Fibroblast of pulmonary artery (primary cell): ENCODE results near the gene LTA4H.

Source experiments
- DNase-seq: peaks from one replicate; pipeline ENCODE4 v3.0.0-alpha.2; 2010; ENCODE audit warnings: low read depth
- H3K4me3 ChIP-seq: replicated peaks from 2 replicates; pipeline ENCODE4 v1.5.1; 2011; ENCODE audit warnings: low read depth, mild to moderate bottlenecking, control low read depth, low read length, moderate library complexity
- TF ChIP-seq, protein P1 (sequence below): IDR thresholded peaks from 2 replicates; pipeline ENCODE4 v1.5.1; 2011; ENCODE audit warnings: mild to moderate bottlenecking, control low read depth, low read length, inconsistent platforms; ENCODE audit errors: missing control alignments

The LTA4H gene

DNA sequence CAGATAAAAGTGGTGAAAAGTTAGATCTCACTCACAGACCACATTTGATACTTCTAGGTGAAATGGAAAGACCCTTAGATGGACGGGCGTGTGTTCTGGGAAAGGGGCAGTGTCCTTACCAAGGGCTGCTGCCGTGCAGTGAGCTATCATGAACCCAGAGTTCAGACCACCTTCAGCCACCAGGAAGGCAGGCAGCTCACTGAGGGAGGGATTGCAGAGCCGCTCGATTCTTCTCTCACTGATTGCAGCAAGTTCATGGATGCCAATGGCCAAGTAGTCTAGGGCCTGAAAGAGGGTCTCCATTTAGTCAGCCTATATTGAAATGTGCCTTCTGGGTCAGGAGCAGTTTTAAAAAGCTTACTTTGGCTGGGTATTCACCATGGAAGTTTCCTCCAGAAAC lies 55.0 kb downstream of the LTA4H start:
- DNase-seq, result no peak
- TF ChIP-seq, protein P1, sequence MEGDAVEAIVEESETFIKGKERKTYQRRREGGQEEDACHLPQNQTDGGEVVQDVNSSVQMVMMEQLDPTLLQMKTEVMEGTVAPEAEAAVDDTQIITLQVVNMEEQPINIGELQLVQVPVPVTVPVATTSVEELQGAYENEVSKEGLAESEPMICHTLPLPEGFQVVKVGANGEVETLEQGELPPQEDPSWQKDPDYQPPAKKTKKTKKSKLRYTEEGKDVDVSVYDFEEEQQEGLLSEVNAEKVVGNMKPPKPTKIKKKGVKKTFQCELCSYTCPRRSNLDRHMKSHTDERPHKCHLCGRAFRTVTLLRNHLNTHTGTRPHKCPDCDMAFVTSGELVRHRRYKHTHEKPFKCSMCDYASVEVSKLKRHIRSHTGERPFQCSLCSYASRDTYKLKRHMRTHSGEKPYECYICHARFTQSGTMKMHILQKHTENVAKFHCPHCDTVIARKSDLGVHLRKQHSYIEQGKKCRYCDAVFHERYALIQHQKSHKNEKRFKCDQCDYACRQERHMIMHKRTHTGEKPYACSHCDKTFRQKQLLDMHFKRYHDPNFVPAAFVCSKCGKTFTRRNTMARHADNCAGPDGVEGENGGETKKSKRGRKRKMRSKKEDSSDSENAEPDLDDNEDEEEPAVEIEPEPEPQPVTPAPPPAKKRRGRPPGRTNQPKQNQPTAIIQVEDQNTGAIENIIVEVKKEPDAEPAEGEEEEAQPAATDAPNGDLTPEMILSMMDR, result no peak
- no peak overlapping the region for H3K4me3 ChIP-seq

DNA sequence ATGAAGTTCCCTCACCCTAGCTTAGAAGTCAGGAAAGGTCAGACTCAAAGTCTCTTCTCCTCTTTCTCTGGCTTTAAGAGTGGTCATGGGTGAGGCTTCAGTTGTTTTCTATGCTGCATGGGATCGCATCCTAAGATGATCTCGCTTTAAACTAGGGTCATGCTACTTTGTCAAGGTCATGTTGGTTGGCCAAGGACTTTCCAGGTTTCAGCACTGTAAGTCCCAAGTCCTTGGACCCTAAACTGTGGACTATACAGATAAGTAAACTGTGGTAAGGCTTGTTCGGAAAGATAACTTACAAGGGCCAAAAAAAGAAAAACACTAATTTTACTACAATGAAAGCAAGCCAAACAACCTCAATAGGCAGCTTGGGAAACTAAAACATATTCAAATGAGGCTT lies 56.6 kb downstream of the LTA4H start:
- H3K4me3 ChIP-seq, result no peak overlapping the region
- TF ChIP-seq, protein P1, result no peak
- DNase-seq, result no peak

DNA sequence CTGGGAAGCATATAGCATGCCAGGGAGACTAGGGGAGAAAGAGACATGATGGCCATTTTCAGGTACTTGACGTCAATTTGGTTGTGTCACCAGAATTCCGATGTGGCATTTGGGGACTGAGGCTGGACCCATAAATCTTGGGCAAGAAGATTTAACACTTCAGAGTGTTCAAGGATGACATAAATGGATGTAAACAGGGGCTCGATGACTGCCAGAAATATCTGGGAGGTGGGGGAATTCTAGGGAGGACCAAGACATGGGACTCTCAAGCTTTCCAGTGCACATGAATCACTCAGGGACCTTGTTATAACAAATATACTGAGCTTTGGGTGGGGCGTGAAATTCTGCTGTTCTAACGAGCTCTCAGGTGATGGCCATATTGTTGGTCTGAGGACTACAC lies 57.0 kb downstream of the LTA4H start:
- TF ChIP-seq, protein P1, result no peak
- no peak overlapping the region for H3K4me3 ChIP-seq
- DNase-seq, result no peak

DNA sequence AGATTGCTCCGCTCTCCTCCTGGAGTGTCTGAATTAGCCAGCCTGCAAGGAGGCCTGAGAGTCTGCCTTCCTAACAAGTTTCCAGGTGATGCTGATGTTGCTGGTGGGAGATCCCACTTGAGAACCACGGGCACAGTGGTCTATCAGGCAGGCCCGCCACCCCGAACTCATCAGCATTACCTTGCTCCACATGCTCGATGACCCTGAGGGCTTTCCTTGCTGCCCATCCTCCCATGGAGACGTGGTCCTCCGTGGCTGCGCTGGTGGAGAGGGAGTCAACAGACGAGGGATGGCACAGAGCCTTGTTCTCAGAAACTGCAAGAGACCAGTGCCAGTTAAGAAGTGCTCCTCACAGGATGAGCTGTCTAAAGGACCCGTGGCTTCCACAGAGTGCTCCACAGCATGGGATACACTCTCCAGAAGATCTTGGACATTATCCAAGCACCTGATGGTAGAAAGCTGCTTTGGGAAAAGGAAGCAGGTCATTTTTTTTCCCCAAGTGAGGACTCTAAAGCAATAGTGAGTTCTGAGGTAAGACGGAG lies 57.6 kb downstream of the LTA4H start:
- TF ChIP-seq, protein P1, result no peak
- no peak for DNase-seq

DNA sequence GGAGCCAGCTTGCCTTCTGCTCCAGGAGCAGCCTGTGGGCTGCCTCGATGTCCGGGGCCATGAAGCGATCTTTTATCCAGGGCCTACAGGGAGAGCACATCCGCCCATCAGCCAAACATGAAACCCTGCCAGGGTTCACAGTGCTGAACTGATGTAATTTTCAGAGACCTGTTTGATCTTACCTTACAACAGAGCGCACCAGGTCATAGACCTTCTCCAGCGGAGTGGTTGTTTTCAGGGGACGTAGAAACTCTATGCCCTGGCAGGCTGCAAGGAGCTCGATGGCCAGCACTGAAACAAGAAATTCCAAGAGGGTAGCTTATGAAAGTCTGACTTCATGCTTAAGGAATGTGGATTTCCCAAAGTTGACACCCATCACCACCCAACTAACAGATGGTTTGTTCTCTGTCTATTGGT lies 59.0 kb downstream of the LTA4H start:
- DNase-seq, result peak; percentile 31
- TF ChIP-seq, protein P1, result no peak
- no peak overlapping the region for H3K4me3 ChIP-seq

More for the DNA sequence above, 57.6 kb downstream of the LTA4H start:
- H3K4me3 ChIP-seq, result no peak overlapping the region

DNA sequence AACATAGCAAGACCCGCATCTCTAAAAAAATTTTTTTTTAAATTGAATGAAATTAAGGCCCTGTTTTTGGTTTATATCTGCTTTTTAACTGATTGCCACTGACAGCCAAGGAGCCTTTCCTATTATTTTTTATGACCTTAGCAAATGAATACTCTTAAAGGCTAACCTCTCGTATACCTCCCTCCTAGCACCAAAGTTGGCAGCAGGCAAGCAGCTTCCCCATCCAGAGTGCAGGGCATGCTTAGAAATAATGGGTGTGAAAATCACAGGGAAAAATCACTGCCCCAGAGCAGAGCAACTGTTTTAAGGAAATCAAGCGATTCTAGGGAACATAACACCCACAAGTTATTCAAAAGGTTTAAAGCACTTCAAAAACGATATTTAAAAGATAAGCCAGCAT lies 59.9 kb downstream of the LTA4H start:
- no peak overlapping the region for H3K4me3 ChIP-seq
- TF ChIP-seq, protein P1, result no peak
- no peak for DNase-seq

DNA sequence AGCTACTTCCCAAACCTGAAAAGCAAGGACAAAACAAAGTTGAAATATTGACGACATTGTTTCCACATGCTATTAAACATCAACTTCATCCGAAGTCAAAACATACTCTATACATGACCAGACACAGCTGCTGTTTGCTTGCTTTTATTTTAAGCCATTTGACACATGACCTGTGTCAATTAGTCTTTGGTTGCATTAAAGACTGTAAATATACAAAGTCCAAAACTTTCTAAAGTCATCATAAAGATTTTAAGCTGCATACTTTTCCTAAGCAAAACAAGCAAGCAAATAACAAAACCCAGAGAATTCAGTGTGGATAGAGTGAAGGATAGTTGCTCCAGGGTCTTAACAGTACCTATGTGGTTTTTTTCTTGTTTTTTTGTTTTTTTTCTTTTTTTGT lies 61.0 kb downstream of the LTA4H start:
- TF ChIP-seq, protein P1, result no peak
- no peak overlapping the region for H3K4me3 ChIP-seq
- no peak for DNase-seq
